ENCODE data around the gene USH1G.
"Not testable (repeated sequence)": the region's sequence is repeated elsewhere in the genome, so short reads cannot be mapped to it uniquely, and the experiment has no call there.

The USH1G gene

DNA sequence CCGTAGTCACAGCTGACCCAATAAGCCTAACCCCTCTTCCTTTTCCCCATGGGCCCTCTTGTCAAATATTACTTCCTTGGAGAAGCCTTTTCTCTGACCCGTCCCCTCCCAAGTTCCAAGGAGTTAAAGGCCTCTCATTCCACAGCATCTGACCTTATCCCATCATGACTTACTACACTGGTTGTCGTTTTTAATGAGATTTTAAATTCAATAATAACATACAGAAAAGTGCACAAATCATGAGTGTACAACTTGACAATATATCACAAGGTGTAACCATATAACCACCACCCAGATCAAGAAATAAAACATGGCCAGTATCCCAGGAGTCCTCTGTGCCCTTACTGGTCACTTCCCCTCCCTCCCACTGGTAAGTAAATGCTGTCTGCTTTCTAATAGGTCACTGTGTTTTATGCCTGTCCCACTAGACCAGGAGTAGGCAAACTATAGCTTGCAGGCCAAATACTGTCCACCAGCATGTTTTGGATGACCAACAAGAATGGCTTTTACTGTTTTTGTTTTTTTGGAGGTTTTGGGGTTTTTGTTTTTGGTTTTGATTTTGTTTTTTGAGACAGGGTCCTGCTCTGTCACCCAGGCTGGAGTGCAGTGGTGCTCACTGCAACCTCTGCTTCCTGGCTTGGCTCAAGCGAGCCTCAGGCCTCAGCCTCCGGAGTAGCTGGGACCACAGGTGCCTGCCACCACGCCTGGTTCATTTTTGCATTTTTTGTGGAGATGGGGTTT lies 49.0 kb downstream of the USH1G start:
- no peak for DNase-seq (ENCODE audit: low read depth)

DNA sequence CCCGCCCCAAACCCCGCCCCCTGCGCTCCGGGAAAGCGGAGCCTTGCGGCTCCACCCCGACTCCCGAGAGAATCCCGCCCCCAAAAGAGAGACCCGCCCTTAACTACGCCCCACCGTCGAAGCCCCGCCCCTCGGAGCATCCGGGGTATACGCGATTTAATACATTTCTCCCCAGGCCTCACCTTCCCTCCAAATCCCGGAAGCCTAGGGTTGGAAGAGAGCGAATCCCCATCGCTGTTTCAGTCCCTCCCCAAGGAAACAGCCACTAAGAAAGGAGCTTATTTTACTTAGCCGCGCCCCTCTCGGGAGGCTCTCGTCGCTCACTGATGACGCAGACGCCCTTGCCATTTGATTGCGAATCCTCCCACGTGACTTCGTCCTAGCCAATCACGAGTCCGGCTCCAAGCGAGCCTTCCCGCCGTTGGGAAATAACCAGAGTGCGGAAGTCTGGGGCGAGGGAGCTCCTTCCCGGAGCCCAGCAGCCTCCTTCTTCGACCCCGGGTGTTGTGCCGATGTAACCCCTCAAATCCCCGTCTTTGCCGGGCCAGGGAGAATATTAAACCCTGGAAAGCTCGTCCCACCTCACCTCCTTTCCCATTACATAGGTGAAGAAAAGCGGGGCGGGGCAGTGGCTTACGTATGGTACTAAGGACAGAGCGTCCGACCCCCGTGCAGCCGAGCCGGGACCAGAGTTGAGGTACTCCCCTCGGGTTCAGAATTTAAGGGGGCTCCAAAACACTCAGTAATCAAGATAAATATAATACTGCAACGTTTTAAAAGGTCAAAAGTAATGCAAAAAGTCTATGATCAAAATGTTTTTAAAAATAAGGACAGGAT lies 49.8 kb downstream of the USH1G start:
- DNase-seq (ENCODE audit: low read depth) = peak; percentile 99

DNA sequence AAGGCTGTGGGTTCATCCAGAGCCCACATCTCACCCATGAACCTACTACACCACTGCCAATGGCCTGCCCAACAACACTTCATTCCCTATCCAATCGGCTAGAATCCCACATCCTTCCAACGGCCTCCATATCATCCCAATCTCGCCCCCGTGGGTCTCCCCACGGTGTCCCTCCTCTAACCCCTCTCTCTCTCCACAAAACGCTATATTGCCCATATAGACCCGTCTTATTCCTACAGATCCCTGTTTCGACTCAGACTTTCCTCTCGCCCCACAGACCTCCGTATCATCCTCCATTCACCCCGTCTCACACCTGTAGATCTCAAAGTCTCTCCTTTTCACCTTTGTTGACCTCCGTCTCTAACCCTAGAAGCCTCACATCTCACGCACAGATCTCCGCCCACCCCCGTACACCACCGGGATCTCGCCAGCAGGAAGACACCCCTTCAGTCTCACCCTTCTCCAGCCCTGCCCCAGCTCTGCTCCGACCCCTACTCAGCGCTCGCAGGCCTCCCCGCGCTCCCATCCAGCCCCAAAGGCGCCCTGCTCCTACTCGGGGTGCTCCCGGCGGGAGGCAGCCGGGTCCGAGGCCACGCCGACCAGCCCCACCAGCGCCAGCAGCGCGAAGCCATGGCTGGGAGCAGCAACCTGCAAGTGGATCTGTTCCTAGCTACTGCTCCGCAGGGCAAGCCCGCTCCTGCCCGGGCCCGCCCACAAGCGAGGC lies 50.6 kb downstream of the USH1G start, which contains the start of gene FDXR:
FDXR (minus strand) TSS at position 682 of the 724 bp plus-strand sequence; CDS start at position 632, 50 bp downstream.
- no peak for DNase-seq (ENCODE audit: low read depth)

DNA sequence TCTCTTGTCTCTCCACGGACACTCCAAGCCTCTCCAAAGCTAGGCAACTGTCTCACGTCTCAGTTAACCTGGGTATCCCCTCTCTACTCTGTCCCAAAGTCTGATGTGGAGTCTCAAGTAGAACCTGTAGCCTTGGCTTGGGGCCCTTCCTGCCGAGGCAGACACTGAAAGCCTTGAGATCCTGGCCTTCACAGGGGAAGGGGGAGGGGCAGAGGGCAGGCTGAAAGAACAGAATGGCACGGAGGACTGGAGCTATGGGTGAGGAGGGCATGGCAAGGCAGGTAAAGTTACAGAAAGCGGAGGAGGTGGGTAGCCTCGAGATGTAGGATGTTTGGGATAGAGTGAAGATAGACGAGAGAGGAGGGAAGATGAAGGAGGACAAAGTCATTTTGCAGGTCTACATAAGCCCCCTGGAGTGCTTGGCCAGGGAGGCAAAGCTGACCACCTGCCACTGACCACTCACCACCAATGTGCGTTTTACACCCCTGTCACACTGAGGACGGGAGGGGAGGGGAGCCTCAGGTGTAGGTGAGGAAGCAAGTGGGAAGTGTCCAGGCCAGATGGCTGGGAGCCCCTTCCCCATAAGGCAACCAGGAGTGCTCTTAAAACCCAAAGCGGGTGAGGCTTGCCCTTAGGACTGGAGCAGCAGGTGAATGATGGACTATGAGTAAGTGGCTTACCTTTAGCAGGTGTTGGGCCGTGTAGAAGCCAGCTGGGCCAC lies 51.5 kb downstream of the USH1G start:
- no peak for DNase-seq (ENCODE audit: low read depth)

DNA sequence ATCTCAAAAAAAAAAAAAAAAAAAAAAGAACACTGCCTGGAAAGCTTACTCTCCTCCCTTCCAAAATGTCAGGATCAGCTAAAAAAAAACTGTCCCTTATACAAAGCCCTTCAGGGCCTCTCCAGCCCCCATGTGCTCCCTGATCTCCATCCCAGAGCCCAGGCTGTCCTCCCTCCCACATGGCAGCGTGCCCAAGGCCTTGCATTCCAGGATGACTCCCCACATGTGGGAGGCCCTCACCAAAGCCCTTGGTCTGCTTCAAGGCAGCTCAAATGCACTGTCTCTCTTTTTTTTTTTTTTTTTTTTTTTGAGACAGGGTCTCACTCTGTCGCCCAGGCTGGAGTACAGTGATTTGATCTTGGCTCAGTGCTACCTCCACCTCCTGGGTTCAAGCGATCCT lies 52.5 kb downstream of the USH1G start:
- no peak for DNase-seq (ENCODE audit: low read depth)

DNA sequence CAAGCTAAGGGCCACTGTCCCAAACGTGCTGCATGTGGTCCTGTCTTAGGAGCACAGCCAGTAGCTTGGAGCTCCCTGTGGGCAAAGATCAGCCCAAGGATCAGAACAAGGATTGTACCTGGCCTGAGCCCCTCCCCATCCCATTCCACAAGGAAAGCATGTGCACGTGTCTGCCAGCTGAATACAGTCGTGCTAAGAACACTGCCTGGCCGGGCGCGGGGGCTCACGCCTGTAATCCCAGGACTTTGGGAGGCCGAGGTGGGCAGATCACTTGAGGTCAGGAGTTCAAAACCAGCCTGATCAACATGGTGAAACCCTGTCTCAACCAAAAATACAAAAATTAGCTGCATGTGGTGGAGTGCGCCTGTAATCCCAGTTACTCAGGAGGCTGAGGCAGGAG lies 53.0 kb downstream of the USH1G start:
- DNase-seq (ENCODE audit: low read depth) = not testable (repeated sequence)

DNA sequence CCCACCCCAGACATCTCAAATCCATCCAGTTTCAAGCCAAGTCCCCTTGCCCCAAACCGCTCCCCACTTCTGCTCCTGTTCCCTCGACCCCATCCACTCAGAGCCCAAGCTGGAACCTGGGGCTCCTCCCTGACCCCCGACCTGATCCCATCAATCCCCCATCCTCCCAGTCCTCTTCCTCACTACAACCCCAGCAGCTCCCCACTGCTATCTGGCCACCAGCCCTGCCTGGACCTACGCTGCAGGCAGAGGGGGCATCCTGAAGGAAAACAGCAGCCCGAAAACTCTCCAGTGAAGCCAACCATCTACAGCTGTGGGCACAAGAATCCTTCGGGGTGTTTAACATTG lies 54.2 kb downstream of the USH1G start:
- no peak for DNase-seq (ENCODE audit: low read depth)

DNA sequence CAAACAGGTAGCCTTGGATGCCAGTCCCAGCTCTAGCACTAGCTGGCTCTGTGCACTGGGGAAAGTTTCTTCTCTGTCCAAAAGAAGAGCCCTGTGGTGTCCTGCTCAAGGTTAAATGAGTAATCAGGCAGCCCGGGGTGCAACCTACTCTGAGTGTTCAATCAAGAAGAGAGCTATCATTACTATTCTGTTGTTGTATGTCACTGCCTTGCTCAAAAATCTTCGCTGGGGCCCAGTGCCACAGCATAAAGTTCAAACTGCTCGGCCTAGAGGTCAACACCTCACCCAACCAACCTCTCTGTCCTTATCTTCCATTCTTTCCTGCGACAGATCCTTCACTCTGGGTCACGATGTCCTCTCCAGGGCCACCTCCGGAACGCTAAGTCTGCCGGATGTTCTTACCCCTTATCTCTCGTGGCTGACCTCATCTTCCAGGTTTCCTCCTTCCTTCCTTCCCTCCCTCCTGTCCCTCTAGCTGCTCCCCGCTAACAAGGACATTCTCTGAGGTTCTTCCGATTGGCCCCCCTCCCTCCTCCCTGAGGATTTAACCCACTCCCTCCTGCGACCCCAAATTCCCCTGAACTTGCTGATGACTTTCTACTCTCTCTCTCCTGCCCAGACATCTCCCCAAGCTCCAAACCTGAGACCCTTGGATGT lies 54.7 kb downstream of the USH1G start:
- DNase-seq (ENCODE audit: low read depth) = no peak

DNA sequence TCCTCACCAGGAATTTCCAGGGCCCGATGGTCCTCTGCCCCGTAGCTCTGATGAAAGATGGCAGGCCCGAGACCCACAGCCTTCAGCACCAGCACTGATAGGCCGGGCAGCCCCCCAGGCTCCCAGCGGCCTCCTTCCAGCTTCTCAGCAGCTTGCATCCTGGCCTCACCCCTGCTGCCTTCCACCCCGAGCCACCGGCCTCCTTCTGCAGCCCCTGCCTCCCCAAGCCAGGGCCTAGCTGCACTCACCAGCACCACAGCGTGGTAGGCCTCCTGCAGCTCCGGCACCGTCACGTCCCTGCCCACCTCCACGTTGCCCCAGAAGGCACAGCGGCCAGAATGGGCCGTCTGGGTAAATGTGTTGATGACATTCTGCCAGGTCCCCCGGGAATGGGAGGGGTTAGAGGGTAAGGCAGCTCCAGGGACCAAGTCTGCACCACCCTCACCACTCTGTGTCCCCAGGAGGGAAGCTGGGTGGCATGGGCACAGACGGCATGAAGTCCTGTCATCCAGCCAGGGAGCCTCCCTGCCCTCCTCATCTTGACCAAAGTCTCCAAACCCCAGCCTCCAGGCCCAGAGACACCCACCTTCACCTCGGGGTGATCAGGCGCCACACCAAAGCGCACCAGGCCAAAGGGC lies 56.7 kb downstream of the USH1G start:
- no peak for DNase-seq (ENCODE audit: low read depth)
